IgD-negative memory B cell (primary cell): ENCODE data around the gene IRAK2. TPM values are rescaled to one million over a fixed set of nuclear protein-coding genes. Genes with fewer than 3 reads are reported as not detected.

Experiments
- H3K27ac Mint-ChIP-seq, 3 donors: one replicate each; pipeline ENCODE4 v1.8.0; 2020 to 2022; ENCODE audit warnings: mild to moderate bottlenecking in 3 of 3, mixed read lengths in 3 of 3, moderate library complexity in 1 of 3
- H3K27me3 Mint-ChIP-seq: one replicate; pipeline ENCODE4 v1.8.0; 2021; ENCODE audit warnings: mixed read lengths
- H3K36me3 Mint-ChIP-seq: one replicate; pipeline ENCODE4 v1.8.0; 2020; ENCODE audit warnings: mild to moderate bottlenecking, mixed read lengths
- H3K4me1 Mint-ChIP-seq, 3 donors: one replicate each; pipeline ENCODE4 v1.8.0; 2020 to 2022; ENCODE audit warnings: mixed read lengths in 3 of 3, mild to moderate bottlenecking in 1 of 3
- H3K4me3 Mint-ChIP-seq, 4 donors: one replicate each; pipeline ENCODE4 v1.8.0; 2020 to 2022; ENCODE audit warnings: mild to moderate bottlenecking in 4 of 4, mixed read lengths in 4 of 4, moderate library complexity in 3 of 4
- H3K9me3 Mint-ChIP-seq, 3 donors: one replicate each; pipeline ENCODE4 v1.8.0; 2020 to 2021; ENCODE audit warnings: mixed read lengths in 3 of 3, mild to moderate bottlenecking in 1 of 3
- polyA plus RNA-seq: library from polyadenylated mRNA; unstranded; fragments of 300-500 nt; fragmentation: Illumina TruSeq; gene quantifications from one replicate; pipeline ENCODE4 v1.2.3, GENCODE V29; 2021

IRAK2 gene
- polyA plus RNA-seq, 1 donor from 2014 or later, result 8.4 TPM

- no peak overlapping the region for H3K4me3 Mint-ChIP-seq
- no peaks in the 10 kb centered on the region for H3K9me3 Mint-ChIP-seq
- H3K27ac Mint-ChIP-seq, result no peak overlapping the region
- H3K4me1 Mint-ChIP-seq, result peaks cover 3 to 10% (median 6%) of the 10 kb centered on the region in 3 donors
- peaks cover 8% of the 10 kb centered on the region for H3K36me3 Mint-ChIP-seq
- H3K27me3 Mint-ChIP-seq, result no peaks in the 10 kb centered on the region
These were observed 41.4 kb downstream of the IRAK2 start for GRCh38 chr3:10206166-10206511.

- H3K27ac Mint-ChIP-seq, result peak overlapping the region; percentile 91 to 97 (median 97)
- peaks cover 9 to 27% (median 17%) of the 10 kb centered on the region in 3 donors for H3K4me1 Mint-ChIP-seq
- peak overlapping the region in 3 of 4 donors; percentile 56 to 85 (median 60) for H3K4me3 Mint-ChIP-seq
- H3K36me3 Mint-ChIP-seq, result peaks cover 23% of the 10 kb centered on the region
- no peaks in the 10 kb centered on the region for H3K27me3 Mint-ChIP-seq
- peaks cover 0 to 4% (median 0%) of the 10 kb centered on the region in 3 donors for H3K9me3 Mint-ChIP-seq
These were observed 48.6 kb downstream of the IRAK2 start for GRCh38 chr3:10213156-10213792.

- peaks cover 25% of the 10 kb centered on the region for H3K36me3 Mint-ChIP-seq
These were observed 51.1 kb downstream of the IRAK2 start for GRCh38 chr3:10215578-10216368.

GRCh38 chr3:10217359-10217758 lies 52.6 kb downstream of the IRAK2 start:
- H3K4me3 Mint-ChIP-seq, result no peak overlapping the region
- peaks cover 25% of the 10 kb centered on the region for H3K36me3 Mint-ChIP-seq
- peaks cover 0 to 4% (median 0%) of the 10 kb centered on the region in 3 donors for H3K9me3 Mint-ChIP-seq
- H3K4me1 Mint-ChIP-seq, result peaks cover 27 to 34% (median 32%) of the 10 kb centered on the region in 3 donors
- peak overlapping the region in 1 of 3 donors; percentile 33 for H3K27ac Mint-ChIP-seq
- H3K27me3 Mint-ChIP-seq, result no peaks in the 10 kb centered on the region

More at GRCh38 chr3:10215578-10216368, 51.1 kb downstream of the IRAK2 start:
- Mint-ChIP-seq H3K4me1 (peaks cover 26 to 31% (median 29%) of the 10 kb centered on the region in 3 donors), H3K27ac (peak overlapping the region; percentile 11 to 40 (median 29)), H3K9me3 (peaks cover 0 to 4% (median 0%) of the 10 kb centered on the region in 3 donors), H3K4me3 (no peak overlapping the region), H3K27me3 (no peaks in the 10 kb centered on the region)

- H3K27ac Mint-ChIP-seq, result peak overlapping the region; percentile 92 to 97 (median 95)
- H3K9me3 Mint-ChIP-seq, result peaks cover 0 to 4% (median 0%) of the 10 kb centered on the region in 3 donors
- peaks cover 31 to 45% (median 45%) of the 10 kb centered on the region in 3 donors for H3K4me1 Mint-ChIP-seq
- H3K4me3 Mint-ChIP-seq, result peak overlapping the region in 1 of 4 donors; percentile 55
- no peaks in the 10 kb centered on the region for H3K27me3 Mint-ChIP-seq
- peaks cover 19% of the 10 kb centered on the region for H3K36me3 Mint-ChIP-seq
These were observed 55.0 kb downstream of the IRAK2 start for GRCh38 chr3:10219737-10220136.

- H3K27me3 Mint-ChIP-seq, result no peaks in the 10 kb centered on the region
- H3K4me1 Mint-ChIP-seq, result peaks cover 41 to 65% (median 61%) of the 10 kb centered on the region in 3 donors
- peak overlapping the region in 3 of 4 donors; percentile 31 to 91 (median 86) for H3K4me3 Mint-ChIP-seq
- H3K27ac Mint-ChIP-seq, result peak overlapping the region; percentile 85 to 94 (median 90)
- peaks cover 11% of the 10 kb centered on the region for H3K36me3 Mint-ChIP-seq
- no peaks in the 10 kb centered on the region for H3K9me3 Mint-ChIP-seq
These were observed 59.2 kb downstream of the IRAK2 start for GRCh38 chr3:10223676-10224639.

- H3K36me3 Mint-ChIP-seq, result peaks cover 7% of the 10 kb centered on the region
- H3K4me3 Mint-ChIP-seq, result peak overlapping the region in 3 of 4 donors; percentile 37 to 93 (median 91)
- H3K27ac Mint-ChIP-seq, result peak overlapping the region; percentile 84 to 94 (median 90)
- H3K9me3 Mint-ChIP-seq, result no peaks in the 10 kb centered on the region
- peaks cover 41 to 61% (median 56%) of the 10 kb centered on the region in 3 donors for H3K4me1 Mint-ChIP-seq
- H3K27me3 Mint-ChIP-seq, result no peaks in the 10 kb centered on the region
These were observed 60.3 kb downstream of the IRAK2 start for GRCh38 chr3:10224794-10225665.

- H3K27ac Mint-ChIP-seq, result peak overlapping the region; percentile 39 to 85 (median 84)
- peaks cover 7% of the 10 kb centered on the region for H3K36me3 Mint-ChIP-seq
- H3K4me3 Mint-ChIP-seq, result peak overlapping the region in 3 of 4 donors; percentile 72 to 87 (median 77)
- H3K27me3 Mint-ChIP-seq, result no peaks in the 10 kb centered on the region
- H3K4me1 Mint-ChIP-seq, result peaks cover 34 to 51% (median 47%) of the 10 kb centered on the region in 3 donors
- no peaks in the 10 kb centered on the region for H3K9me3 Mint-ChIP-seq
These were observed 61.6 kb downstream of the IRAK2 start for GRCh38 chr3:10226293-10226692.

GRCh38 chr3:10228248-10228950 lies 63.7 kb downstream of the IRAK2 start:
- Mint-ChIP-seq H3K27me3 (no peaks in the 10 kb centered on the region), H3K36me3 (peaks cover 5% of the 10 kb centered on the region), H3K4me1 (peaks cover 28 to 42% (median 35%) of the 10 kb centered on the region in 3 donors), H3K9me3 (no peaks in the 10 kb centered on the region), H3K4me3 (no peak overlapping the region), H3K27ac (peak overlapping the region in 1 of 3 donors; percentile 83)

GRCh38 chr3:10229576-10229975 lies 64.9 kb downstream of the IRAK2 start:
- no peaks in the 10 kb centered on the region for H3K9me3 Mint-ChIP-seq
- peaks cover 5% of the 10 kb centered on the region for H3K36me3 Mint-ChIP-seq
- H3K4me3 Mint-ChIP-seq, result no peak overlapping the region
- no peaks in the 10 kb centered on the region for H3K27me3 Mint-ChIP-seq
- no peak overlapping the region for H3K27ac Mint-ChIP-seq
- H3K4me1 Mint-ChIP-seq, result peaks cover 23 to 33% (median 29%) of the 10 kb centered on the region in 3 donors

GRCh38 chr3:10232137-10232536 lies 67.4 kb downstream of the IRAK2 start:
- Mint-ChIP-seq H3K27me3 (no peaks in the 10 kb centered on the region), H3K36me3 (peaks cover 5% of the 10 kb centered on the region), H3K9me3 (no peaks in the 10 kb centered on the region), H3K27ac (no peak overlapping the region), H3K4me1 (peaks cover 6 to 15% (median 11%) of the 10 kb centered on the region in 3 donors), H3K4me3 (peak overlapping the region in 3 of 4 donors; percentile 11 to 81 (median 64))

GRCh38 chr3:10233988-10234387 lies 69.3 kb downstream of the IRAK2 start:
- Mint-ChIP-seq H3K9me3 (no peaks in the 10 kb centered on the region), H3K4me3 (no peak overlapping the region), H3K36me3 (peaks cover 5% of the 10 kb centered on the region), H3K27ac (no peak overlapping the region), H3K27me3 (no peaks in the 10 kb centered on the region), H3K4me1 (peaks cover 12 to 14% (median 13%) of the 10 kb centered on the region in 3 donors)
